GM19397 (cell line): ENCODE results near the gene PLD4.
"Not testable (repeated sequence)": the region's sequence is repeated elsewhere in the genome, so short reads cannot be mapped to it uniquely, and the experiment has no call there.

ENCODE experiments used
- ATAC-seq: cut with Tn5 transposase; IDR thresholded peaks from one replicate; pipeline ENCODE4 v1.9.1; 2021; ENCODE audit warnings: mild to moderate bottlenecking, moderate library complexity; ENCODE audit not compliant: unreplicated experiment

The PLD4 gene

DNA sequence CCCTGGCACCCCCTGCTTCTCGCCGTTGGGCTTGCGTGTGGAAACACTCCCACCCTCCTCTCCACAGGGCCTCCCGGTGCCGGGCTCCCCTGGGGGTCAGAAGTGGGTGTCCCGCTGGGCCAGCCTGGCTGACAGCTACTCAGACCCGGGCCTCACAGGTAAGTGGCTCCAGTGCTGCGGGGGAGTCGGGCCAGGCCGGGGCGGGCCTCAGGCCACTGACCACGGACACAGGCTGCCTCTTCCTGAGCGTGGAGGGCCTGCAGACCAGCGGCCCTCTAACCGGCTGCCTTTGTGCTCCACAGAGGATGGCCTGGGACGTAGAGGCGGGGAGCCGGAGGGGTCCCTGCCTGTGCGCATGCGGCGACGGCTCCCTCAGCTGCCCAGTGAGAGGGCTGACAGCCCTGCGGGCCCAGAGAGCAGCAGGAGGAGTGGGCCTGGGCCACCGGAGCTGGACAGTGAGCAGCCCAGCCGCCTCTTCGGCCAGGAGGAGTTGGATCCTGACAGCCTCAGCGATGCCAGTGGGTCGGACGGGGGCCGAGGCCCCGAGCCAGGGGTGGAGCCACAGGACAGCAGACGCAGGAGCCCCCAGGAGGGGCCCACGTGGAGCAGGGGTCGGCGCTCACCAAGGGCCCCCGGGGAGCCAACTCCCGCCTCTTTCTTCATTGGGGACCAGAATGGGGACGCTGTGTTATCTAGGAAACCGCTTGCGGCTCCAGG lies 38.5 kb upstream of the PLD4 start:
- no peak for ATAC-seq

- ATAC-seq: no peak
Measured at GRCh38 chr14:104886690-104887622, 37.7 kb upstream of the PLD4 start.

DNA sequence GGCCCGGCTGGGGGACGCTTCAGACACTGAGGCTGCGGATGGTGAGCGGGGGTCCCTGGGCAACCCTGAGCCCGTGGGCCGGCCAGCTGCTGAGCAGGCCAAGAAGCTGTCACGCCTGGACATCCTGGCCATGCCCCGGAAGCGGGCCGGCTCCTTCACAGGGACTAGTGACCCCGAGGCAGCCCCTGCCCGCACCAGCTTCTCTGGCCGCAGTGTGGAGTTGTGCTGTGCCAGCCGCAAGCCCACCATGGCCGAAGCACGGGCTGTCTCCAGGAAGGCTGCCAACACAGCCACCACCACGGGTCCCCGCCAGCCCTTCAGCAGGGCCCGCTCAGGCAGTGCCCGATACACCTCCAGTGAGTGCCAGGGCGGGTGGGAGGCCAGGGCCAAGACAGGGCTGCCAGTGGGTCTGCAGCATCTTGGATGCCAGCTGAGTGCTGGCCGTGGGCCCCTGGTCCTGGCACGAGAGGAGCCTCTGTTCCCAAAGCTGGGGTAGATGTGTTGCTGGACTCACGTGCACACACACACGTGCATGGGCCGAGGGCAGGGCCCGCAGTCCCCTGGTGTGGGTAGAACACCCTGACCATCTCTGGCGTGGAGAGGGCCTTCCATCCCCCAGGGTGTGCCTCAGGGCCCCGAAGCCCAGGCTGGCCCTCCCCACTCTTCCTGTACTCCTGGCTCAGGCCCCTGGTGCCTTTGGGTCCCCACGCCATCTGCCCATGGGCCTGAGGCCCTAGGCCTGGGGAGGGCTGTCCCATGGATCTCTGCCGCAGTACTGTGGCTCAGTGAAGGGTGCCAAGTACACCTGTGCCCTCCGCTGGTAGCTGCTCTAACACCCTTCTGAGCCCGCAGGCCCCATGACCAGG lies 36.8 kb upstream of the PLD4 start:
- no peak for ATAC-seq

DNA sequence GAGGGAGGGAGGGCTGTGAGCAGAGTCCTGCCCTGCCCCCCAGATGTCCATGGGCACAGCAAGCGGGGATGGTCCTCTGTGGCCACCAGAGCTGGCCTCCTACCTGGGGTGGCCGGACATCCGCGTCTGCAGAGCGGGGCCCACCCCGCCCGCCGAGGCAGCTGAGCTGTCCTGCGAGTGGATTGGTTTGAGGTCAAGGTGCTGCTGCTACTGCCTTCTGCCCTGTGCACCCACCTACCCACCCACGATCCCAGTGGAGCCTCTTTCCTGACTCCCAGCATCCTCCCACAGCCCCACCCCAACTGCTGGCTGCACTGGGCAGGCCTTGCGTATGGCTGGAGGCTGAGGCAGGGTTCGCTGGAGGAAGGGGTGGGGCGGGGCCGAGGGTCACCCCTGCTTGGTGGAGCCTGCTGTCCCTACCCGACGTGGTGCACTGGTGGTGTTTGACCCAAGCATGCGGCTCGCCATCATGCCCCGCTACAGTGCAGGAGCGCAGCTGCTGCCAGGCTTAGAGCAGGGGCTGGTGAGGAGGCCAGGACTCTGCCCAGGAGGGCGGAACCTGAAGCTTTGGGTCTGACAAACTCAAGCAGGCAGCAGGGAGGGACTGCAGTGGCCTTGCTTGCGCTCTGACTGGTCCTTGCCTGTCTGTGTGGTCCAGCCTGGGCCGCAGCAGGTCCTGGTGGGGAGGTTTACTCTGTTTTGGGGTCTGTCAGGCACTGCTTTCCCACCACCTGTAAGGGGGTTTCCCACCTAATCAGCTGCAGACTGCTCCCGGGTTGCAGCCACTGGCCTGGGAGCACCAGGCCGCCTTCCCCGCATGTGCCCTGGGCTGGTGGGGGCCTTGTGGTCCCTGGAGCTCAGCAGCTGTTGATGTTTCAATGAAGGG lies 35.9 kb upstream of the PLD4 start:
- ATAC-seq: no peak

DNA sequence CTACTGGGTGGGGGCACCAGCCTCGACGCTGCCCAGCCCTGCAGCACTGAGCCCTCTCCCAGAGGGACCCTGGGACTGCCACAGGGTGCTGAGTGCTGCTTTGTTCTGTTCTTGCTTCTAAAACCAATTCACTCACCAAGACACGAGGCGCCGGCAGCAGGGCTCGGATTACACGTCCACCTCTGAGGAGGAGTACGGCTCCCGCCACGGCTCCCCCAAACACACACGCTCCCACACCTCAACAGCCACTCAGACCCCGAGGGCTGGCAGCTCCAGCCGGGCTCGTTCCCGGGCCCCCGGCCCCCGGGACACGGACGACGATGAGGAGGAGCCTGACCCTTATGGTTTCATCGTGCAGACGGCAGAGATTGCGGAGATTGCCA lies 35.3 kb upstream of the PLD4 start:
- no peak for ATAC-seq

GRCh38 chr14:104890292-104890691 lies 34.4 kb upstream of the PLD4 start:
- ATAC-seq: not testable (repeated sequence)

GRCh38 chr14:104891121-104891551 lies 33.5 kb upstream of the PLD4 start:
- no peak for ATAC-seq

- no peak for ATAC-seq
Measured at GRCh38 chr14:104891664-104892530, 32.8 kb upstream of the PLD4 start.

GRCh38 chr14:104892531-104893434 lies 31.9 kb upstream of the PLD4 start:
- no peak for ATAC-seq

DNA sequence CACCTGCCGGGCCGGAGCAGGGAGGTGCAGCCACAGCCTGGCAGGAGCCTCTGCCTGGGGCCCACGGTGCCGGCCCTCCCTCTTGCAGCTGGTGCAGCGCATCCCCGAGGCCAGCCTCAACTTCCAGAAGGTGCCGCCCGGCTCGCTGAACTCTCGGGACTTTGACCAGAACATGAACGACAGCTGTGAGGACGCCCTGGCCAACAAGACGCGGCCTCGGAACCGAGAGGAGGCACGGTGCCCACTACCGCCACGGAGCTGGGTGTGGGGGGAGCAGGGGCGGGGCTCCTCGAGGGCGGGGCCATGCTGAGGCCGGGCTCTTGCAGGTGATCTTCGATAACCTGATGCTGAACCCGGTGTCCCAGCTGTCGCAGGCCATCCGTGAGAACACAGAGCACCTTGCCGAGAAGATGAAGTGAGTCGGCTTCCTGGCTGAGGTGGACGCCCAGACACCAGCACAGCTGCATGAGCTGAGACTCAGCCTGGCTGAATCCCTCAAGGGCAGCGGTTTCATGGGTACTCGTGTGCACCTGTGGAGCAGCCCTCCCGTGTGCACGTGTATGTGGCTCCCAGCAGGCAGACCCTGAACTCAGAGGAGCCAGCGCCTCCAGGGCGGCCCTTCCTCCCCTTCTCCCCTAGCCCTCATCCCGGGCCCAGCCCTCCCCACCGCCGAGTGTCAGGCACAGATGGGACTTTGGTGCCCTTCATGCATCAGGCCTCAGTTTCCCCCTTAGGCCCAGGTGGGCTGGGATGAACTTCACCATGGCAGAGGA lies 31.1 kb upstream of the PLD4 start:
- ATAC-seq: no peak

- ATAC-seq: no peak
Measured at GRCh38 chr14:104894331-104895206, 30.1 kb upstream of the PLD4 start.

GRCh38 chr14:104895207-104895785 lies 29.4 kb upstream of the PLD4 start:
- ATAC-seq: no peak

DNA sequence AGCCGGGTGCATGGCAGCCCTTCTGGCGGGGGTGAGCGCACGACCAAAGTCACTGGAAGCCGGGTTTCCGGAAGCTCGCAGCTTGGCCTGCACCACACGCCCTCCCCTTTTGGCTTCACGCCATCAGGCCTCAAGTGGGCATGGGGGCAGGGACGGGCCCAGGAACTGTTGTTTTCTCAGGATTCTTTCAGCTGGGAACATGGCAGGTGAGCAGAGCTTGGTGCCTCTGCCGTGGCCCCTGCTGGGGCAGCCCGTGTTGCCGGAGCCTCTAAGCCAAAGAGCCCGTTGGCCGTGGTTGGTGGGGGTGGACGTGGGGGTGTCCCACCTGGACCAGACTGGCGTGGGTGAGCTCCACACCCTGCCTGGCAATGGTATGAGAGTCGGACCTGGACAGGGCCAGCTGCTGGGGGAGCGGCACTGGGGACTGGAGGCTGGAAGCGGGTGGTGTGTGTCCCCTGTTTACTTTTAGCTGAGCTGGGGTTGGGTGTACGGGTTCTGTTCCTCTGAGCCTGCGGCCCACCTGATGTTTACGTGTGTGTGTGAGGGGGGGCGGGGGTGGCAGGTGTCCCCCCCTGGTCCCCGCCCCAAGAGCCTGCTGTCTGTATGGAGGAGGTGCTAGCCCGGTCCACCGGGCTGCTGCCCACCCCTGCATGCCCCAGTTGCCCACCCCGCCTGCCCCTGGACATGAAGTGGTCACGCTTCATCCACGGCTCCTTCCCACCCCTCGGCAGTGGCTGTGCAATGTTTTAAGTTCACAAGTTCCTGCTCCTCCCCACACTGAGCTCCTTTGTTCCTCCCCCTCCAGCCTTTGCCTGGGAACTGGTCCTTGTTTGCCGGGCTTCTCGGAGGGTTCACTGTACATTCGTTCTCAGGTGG lies 28.7 kb upstream of the PLD4 start:
- no peak for ATAC-seq

DNA sequence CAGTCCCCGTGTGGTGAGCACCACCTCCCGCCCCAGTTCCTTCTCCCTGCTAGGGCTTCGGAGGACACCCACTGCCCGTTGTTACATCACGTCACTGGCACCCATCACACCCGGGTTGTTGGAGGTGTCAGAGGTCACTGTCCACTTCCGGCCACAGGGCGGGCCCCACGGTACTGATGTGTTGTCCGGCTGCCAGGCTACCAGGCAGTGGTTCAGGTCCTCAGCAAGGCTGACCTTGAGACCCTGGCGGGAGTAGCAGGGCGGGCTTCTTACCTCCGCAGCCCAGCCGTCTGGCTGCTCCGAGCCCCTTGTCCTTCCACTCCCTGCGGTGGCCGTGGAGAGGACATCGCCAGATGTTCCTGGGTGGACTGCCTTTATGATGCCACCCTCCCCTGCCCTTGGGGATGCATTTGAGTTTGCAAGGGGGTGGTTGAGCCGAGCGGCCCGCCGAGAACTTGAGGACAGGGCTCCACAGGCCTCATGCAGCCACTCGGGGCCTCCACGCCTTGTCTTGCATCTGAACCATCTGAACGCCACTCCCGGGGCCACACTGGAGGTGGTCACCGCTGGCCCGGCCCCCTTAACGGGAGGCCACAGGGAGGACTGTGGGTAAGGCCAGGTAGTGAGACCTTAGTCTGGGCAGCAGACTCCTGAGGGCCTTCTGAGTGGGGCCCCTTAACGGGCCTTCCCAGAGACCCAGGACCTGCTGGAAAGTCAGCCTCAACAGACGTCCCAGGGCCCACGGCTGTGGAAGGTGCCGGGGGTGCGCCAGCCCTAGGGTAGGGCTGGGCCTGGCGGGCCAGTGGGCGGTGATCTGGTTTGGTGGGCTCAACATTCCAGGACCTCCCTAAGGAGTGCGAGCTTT lies 27.1 kb upstream of the PLD4 start:
- no peak for ATAC-seq
